ENCODE results near the gene NSD1. TPM values are rescaled to one million over a fixed set of nuclear protein-coding genes. Genes with fewer than 3 reads are reported as not detected.
A peak's percentile ranks its signal among the peaks of the same experiment; 100 is the strongest.
"Not testable (repeated sequence)": the region's sequence is repeated elsewhere in the genome, so short reads cannot be mapped to it uniquely, and the experiment has no call there.

NSD1 gene
- total RNA-seq, 1 experiment from 2014 or later: 30.3 TPM

DNA sequence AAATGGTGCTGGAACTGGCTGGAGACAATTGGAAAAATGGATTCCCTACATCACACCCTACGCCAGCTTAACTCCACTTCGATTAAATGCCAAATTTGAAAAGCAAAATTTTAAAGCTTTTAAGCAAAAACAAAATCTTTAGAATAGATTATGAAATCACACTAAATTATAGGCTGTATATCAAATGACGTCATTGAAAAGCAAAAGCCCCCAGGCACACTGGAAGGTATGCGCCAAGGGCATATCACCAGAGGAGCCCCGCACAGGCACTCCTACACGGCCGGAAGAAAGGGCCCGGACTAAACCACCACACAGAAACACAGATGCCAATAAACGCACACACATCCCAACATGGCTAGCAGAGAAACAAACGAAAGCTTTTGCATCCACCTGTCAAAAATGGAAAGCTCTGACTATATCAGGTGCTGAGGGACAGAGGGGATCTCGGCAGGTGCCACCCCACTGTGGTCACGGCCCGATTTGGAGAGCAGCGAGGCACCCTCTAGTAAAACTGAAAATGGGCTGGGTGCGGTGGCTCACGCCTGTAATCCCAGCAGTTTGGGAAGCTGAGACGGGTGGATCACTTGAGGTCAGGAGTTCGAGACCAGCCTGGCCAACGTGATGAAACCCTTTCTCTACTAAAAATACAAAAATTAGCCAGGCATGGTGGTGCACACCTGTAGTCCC, 195.1 kb downstream of the NSD1 start:
- no peak for DNase-seq (ENCODE audit: low spot score)

DNA sequence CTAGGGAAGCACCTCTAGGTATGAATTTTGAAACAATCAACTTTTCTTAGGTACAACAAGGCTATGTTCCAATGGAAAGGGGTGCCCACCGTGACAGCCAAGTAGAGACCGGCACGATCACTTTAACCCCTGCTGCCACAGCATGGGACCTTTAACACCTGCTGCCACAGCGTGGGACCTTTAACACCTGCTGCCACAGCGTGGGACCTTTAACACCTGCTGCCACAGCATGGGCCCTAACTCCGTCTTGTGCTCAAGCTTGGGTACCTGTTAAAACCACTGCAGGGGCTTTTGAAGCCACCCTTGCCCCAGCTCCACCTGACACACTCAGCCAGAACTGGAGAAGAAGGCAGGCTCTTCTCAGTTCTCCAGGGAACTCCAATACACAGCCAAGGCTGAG, 196.3 kb downstream of the NSD1 start:
- DNase-seq (ENCODE audit: low spot score): no peak

DNA sequence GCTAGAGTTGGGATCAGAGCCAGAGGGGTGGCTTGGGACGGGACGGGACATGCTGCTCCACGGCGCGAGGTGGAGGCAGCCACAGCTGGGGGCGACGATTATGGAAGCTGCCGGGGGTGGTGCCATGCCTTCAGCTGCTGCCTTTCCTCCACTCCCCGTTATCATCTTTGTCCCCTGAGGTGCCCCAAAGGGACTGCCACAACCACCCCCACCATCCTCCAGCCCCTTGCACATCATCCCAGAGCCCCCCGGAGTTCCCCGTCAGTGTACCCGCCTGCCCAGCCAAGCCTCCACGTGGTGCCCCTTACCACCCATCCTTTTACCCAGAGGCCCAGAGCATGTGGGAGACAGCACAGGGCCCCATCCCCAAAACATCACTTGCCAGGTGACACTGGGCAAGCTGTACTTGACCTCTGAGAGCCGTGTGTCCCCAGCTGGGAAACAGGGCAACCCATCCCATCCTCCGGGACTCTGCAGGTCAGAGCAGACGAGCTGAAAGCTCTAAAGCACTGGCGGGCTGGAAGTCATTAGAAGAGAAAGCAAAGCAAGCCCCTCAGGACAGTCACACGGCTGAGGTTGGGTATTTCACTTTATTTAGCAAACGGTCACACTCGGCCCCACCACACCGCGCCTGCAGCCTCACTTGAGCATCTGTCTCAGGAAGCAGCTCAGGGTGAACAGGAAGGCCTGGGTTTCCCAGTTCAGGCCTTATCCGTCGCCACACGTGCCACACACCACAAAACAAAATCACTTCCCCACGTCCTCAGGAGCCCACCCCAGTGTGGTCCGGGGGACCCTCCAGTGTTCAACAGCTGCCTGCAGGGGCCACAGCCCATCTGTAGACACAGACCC, 197.6 kb downstream of the NSD1 start:
- DNase-seq (ENCODE audit: low spot score): no peak

DNA sequence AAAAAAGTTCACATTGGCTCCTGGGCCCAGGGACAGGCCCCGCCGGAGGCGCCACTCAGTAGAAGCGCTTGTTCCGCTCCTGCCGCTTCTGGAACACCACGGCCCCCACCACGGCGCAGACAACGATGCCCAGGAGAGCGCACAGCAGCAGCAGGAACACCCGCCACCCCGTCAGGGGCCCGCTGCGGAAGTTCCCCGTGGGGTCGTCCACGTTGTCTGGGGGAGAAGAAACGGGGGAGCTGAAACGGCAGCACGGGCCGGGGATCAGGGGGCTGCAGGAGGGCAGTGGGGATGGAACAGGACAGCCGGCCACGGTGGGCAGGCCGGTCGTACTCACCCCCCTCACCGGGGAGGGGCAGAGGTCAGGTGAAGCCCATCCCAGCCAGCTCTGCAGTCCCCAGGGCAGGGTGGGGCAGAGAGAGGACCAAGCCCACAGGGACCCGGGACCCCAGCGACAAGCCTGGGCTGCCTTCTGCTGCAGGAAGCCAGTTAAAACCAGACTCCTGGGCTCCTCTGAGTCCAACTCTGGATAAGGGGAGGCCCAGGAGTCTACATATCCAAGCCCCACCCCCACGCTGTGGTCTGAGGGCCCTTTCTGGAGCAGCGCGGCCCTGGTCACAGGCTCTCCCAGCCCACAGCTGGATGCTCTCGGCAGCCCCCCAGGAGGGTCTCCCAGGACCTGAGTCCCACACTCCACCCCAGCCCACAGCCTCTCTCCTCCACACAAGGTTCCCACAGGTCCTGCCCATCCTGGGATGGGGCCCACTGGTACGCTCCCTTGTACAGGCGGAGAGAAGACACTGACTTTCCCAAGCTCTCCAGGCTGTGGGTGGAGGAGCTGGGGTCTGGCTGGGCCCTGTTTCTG, 198.7 kb downstream of the NSD1 start:
- DNase-seq (ENCODE audit: low spot score): no peak

DNA sequence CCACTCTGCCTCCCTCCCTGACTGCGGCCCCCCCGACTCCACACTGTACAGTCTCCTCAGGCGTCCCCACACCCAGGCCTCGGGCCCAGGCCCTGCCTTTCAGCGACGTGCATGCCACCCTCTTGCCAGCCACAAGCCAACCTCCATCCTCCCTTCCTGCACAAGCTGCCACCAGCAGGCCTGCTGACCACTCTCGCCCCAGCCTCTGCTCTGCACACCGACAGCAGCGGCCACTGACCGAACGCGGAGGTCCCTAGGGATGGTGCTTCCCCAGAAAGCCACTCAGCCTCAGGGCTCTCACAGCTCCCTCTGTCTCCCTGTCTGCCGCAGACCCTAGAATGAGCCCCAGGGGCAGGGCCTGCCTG, 199.3 kb downstream of the NSD1 start:
- no peak for DNase-seq (ENCODE audit: low spot score)

DNA sequence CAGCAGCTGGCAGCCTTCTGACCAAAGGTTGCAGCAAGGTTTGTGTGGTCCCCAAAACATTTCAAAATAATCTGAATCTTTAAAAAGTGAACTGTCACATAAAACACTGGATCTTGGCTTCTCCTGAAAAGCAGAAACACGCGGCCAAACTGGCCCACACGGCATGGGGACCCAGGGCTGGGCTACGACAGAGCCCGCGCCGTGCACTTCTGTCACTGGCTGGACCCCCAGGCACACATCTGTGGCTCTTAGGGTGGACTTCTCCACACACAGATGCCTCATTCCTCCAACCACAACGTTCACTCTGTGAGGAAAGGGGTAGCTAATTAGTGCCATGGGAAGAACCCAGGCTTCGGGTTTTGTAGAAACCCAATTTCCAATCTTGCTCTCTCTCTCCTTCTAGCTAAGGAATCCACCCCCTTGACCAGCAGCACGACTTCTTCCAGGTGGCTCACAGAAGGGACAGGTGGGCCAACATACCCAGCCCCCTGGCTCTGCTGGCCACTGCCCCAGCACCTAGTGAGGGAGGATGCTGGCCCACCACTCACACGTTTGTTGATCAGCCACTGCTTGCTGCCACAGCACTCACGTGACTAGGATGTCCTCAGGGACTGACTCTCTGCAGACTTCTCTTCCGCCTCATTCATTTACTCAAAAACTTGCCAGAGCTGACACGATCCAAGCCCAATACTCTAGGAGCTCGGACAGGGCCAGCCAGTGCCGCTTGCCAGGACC, 200.0 kb downstream of the NSD1 start:
- no peak for DNase-seq (ENCODE audit: low spot score)

DNA sequence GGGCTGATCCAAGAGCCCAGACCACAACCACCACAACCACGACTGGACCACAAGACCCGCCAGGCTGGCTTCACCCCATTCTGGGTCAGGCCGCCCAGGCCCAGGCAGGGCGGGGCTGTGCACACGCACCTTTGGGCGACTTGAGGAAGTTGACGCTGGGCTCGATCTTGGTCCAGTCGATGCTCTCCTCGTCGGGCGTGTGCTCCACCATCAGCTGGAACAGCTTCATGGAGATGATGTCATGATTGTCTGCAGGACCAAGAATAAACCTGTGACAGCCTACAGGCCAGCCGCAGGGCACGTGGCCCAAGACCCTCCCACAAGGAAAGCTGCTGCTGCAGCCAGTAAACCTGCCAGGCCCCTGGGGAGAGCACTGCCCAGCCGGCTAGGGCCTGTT, 200.6 kb downstream of the NSD1 start:
- DNase-seq (ENCODE audit: low spot score): no peak

DNA sequence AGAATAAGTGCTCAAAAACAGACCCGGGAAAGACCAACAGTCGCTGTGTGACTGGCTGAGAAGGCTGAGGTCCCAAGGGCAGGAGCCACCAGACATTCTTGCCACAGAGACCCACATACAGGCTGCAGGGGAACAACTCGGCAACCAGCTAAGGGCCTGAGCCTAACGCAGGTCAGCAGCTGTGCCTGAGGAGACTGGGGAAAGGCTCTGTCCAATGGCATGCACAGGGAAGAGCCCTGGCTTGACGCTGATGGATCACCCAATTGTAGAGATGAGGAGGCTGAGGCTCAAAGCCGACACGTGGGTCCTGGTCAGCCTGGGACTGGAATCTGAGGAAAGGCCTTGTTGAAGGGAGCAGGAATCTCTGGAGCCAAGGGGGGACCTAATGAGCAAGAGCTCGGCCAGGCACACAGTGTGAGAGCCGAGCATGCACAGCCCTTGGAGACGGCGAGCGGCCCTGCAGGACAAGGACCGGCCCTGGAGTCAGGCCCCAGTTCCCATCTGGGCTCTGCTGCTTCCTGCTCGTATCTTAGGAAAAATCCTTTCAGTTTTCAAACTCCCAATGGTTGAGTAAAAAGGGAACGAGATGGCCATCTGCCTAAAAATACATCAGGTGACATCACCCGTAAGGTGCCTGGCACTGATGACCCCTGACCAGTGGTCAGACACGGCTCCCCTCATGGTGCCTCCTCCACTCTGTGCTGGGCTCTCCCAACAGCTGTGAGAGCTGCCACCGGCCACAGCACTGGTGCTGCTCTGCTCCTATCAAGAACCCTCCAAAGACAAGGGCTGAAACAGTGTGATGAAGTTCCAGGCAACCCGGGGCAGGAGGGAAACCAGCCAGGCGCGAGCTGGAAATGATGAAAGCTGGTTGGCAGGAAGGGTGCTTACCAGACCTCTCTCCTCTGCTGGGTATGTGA, 201.5 kb downstream of the NSD1 start:
- DNase-seq (ENCODE audit: low spot score): no peak

DNA sequence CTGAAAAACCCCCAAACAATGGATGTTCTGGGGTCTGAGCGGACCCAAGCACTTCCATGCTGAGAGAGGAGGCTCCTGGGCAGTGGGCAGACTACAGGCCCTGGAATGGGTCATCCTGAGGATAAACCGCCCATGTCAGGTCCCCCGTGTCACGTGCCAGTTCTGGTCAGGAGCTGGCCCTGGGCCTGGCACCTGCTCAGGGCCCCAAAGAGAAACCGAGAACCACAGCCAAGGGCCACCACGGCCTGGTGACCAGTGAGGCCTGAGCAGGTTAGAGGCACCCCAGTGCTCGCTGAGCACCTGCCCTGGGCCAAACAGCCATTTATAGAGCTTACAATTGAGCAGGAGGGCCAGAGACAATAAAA, 202.1 kb downstream of the NSD1 start:
- no peak for DNase-seq (ENCODE audit: low spot score)

DNA sequence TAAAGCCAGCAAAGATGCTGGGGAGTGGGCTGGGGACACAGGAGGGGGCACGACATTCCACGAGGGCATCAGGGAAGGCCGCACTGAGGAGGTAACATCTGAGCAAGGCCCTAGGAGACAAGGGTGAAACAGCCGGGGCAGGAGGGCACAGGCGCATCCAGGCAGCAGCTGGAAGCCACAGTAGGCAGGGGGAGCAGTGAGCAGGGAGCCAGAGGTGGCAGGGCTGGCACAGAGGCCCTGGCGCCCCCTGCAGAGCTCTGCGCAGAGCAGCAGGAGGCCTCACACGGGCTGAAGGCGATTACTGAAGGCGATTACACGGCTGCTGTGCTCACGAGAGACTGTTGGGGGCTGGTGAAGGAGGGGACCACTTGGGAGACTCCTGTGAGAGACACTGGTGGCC, 202.5 kb downstream of the NSD1 start:
- DNase-seq (ENCODE audit: low spot score): peak; percentile 48

DNA sequence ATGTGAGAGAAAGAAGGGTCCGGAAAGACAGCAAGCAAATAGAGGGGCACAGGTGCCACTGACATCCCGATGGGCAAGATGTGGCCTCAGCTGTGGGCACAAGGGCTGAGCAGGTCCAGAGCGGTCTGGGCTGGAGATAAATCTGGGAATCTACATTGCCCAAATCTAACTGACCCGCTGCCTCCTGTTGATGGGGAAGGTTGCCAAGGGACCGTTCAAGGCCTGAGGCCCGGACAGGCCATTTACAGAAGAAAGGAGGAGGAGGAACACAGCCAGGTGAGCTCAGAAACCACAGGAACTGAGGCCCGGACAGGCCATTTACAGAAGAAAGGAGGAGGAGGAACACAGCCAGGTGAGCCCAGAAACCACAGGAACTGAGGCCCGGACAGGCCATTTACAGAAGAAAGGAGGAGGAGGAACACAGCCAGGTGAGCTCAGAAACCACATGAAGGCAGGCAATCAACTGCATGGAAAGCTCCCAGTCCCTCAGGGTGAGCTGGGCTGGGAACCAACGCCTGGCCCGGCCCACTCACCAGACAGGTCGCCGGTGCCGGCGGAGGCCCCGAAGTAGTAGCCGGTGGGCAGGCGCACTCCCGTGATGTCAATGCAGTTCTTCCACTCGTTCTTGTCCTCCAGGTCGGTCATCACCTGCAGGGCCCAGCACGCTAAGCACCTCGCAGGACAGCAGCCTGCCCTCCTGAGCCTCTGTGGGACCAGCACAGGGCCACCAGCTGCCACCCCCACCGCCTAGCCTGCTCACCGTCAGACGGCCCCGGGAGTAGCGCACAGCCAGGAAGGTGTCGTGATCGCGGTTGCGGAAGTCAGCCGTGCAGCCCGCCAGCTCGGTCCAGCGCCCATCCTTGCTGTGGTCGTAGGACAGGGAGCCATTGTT, 203.3 kb downstream of the NSD1 start:
- DNase-seq (ENCODE audit: low spot score): no peak

DNA sequence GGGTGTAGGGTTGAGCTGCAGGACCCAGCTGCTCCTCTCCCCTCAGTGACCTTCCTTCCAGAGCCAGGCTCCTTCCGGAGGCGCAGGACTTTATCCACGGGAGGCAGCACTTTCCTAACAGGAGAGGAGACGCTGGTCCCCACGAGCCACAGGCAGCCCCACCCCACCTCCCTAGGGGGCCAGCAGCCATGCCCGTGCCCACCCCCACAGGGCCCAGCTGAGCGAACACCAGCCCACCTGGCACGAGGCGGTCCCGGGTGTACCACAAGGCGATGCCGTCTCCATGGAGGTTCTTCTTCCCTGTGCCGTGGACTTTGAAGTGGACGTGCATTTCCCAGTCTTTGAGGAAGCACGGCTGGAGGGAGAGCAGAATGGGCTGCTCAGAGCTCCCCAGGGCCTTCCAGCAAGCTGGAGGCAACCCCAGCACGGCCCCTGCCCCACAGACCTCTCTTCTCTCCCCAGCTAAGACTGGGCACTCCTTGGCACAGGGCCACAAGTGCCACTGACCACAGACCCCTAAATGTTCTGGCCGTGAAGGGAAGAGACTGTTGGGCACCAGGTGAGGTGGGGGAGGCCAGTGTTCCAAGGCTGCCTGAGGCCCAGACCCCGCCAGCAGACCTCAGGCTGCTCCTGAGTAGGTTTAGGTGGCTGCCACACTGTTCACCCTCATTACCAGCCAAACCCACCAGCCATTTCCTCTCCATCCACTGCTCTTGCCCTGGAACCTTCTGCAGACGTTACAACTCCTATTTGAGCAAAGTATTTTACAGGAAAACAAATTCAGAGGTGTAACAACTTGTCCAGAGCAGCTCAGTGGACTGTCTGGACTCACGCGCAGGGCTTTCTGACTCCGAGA, 204.9 kb downstream of the NSD1 start:
- no peak for DNase-seq (ENCODE audit: low spot score)

DNA sequence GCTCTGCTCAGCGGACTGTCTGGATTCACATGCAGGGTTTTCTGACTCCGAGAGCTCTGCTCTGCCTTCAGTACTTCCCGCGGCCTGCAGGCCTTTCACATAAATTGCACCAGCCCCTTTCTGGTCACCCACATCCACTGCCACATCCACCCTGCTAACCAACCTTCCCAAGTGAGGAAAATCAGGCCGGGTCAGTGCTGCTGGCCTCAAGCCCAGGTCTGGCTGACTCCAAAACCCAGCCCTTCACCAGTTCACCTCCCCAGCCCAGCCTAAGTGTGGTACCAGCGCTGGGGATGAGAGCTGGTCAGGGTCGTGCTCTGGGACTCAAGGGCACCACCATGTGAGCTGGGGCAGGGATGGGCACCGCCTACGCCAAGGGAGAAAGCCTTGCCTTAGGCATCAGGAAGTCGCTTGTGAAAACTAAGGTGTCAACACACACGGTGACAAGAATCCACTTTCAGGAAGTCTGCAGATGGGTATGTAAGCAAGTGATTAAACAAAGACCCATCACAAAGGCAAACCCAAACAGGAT, 205.6 kb downstream of the NSD1 start:
- no peak for DNase-seq (ENCODE audit: low spot score)

DNA sequence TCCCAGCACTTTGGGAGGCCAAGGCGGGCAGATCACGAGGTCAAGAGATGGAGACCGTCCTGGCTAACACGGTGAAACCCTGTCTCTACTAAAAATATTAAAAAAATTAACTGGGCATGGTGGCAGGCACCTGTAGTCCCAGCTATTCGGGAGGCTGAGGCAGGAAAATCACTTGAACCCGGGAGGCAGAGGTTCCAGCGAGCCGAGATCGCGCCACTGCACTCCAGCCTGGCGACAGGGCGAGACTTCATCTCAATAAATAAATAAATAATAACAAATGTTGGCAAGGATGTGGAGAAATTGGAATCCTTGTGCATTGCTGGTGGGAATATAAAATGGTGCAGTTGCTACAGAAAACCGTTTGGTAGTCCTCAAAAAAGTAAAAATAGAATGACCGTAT, 209.4 kb downstream of the NSD1 start:
- DNase-seq (ENCODE audit: low spot score): not testable (repeated sequence)

DNA sequence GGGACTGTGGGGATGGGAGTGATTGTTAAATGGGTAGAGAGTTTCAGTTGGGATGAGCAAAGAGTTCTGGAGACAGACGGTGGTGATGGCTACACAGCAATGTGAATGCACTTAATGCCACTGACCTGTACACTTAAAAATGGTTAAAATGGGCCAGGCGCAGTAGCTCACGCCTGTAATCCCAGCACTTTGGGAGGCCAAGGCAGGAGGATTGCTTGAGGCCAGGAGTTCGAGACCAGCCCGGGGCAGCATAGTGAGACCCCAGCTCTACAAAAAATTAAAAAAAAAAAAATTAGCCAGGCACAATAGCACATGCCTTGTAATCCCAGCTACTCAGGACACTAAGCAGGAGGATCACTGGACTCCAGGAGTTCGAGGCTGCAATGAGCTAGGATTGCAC, 210.2 kb downstream of the NSD1 start:
- no peak for DNase-seq (ENCODE audit: low spot score)

DNA sequence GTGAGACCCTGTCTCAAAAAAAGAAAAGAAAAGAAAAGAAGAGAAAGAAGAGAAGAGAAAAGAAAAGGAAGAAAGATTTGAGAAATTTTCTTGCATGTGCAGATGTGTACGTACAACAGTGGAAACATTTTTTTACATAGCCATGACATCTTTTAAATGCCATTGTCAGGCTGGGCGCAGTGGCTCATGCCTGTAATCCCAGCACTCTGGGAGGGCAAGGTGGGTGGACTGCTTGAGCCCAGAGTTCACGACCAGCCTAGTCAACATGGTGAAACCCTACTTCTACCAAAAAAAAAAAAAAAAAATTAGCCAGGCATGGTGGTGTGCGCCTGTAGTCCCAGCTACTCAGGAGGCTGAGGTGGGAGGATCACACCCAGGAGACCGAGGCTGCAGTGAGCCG, 211.3 kb downstream of the NSD1 start:
- no peak for DNase-seq (ENCODE audit: low spot score)

DNA sequence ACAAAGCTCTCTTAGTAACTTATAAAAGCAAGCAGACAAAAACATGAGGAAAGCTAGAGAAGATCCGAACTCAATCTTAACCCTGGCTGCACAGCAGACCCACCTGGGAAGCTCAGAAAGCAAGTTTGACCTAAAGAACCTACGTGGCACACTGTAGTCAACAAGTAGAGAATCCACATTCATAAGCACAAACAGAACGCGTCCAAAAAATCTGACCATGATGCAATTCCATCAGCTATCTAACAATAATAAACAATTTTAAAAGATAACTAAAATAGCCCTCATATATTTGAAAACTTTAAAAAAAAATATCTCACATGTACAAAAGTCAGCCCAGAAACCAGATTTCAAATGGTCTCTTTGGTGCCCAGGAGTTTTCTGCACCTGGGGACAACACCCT, 213.2 kb downstream of the NSD1 start:
- DNase-seq (ENCODE audit: low spot score): no peak

DNA sequence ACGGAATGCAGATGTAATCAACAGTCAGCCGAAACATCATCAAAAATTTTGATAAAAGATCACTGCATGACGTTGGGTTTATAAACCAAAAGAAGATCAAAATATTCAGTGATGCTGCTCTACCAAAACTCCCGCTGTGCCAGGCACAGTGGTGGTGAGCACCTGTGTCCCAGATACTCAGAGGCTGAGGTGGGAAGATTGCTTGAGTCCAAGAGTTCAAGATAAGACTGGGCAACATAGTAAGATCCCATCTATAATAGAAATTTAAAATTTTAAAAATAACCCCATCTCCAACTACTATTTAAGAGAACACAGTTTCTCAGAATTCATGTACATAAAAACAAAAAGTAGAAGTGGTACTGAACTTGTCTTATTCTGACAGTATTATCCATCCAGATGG, 214.1 kb downstream of the NSD1 start:
- DNase-seq (ENCODE audit: low spot score): no peak

DNA sequence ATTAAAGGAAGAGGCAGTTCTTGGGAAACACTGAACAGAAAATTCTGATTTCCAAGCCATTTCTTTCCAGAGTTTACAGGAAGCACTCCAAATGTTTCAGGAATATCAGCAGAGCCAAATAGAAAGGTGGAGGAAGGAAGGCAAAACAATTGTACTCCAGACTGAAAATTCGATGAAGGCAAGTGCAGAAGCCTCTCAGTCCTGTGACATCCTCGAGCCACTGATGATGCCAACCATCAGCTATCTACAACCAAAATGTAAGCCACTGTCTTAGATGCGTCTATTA, 215.7 kb downstream of the NSD1 start:
- no peak for DNase-seq (ENCODE audit: low spot score)
